HG03064 (cell line): Measurements from ENCODE around the gene AGER.
"Not testable (repeated sequence)": the region's sequence is repeated elsewhere in the genome, so short reads cannot be mapped to it uniquely, and the experiment has no call there.

ENCODE experiments used
- ATAC-seq: cut with Tn5 transposase; IDR thresholded peaks from one replicate; pipeline ENCODE4 v1.9.1; 2021; ENCODE audit warnings: low read depth; ENCODE audit not compliant: unreplicated experiment

AGER gene

GRCh38 chr6:32151181-32151862 is 32.7 kb downstream of the AGER start:
- no peak for ATAC-seq

- ATAC-seq: no peak
These were observed 33.9 kb downstream of the AGER start for GRCh38 chr6:32149932-32150870.

- ATAC-seq: no peak
These were observed 34.8 kb downstream of the AGER start for GRCh38 chr6:32149092-32149755.

- ATAC-seq: no peak
These were observed 35.6 kb downstream of the AGER start for GRCh38 chr6:32148289-32149091.

GRCh38 chr6:32147401-32148132 is 36.5 kb downstream of the AGER start:
- ATAC-seq: no peak

- ATAC-seq: no peak
These were observed 37.4 kb downstream of the AGER start for GRCh38 chr6:32146687-32147086.

GRCh38 chr6:32146287-32146686 is 37.8 kb downstream of the AGER start:
- no peak for ATAC-seq

- not testable (repeated sequence) for ATAC-seq
These were observed 39.8 kb downstream of the AGER start for GRCh38 chr6:32144238-32144637.

- ATAC-seq: no peak
These were observed 43.5 kb downstream of the AGER start for GRCh38 chr6:32140420-32141046.

GRCh38 chr6:32139590-32139989 is 44.5 kb downstream of the AGER start:
- no peak for ATAC-seq

GRCh38 chr6:32137454-32137853 is 46.6 kb downstream of the AGER start:
- no peak for ATAC-seq

- ATAC-seq: no peak
These were observed 50.3 kb downstream of the AGER start for GRCh38 chr6:32133786-32134185.

GRCh38 chr6:32132110-32132509 is 51.9 kb downstream of the AGER start:
- no peak for ATAC-seq

- no peak for ATAC-seq
These were observed 52.6 kb downstream of the AGER start for GRCh38 chr6:32131439-32131948.
